GM19099 (cell line): ENCODE results near the gene PEPD.
A peak's percentile ranks its signal among the peaks of the same experiment; 100 is the strongest.

ENCODE experiments used
- POLR2A ChIP-seq: IDR thresholded peaks from 3 replicates; pipeline ENCODE4 v1.6.1; 2011; ENCODE audit warnings: low read depth; ENCODE audit not compliant: insufficient read length; ENCODE audit errors: extremely low read depth

The PEPD gene

DNA sequence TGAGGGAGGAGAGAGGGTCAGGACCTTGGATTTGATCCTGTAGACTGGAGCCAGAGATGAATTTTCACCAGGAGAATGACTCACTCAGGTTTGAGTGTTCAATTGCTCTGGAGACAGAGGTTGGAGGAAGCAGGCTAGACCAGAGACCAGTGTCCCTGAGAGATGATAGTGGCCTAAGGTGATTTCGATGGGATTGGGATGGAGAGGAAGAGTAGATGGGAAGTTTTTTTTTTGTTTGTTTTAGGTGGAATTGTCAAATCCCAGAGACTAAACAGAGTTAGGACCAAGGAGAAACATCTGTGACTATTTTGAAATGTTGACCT, 145.8 kb downstream of the PEPD start:
- no peak for TF ChIP-seq POLR2A

GRCh38 chr19:33375156-33375836, 146.3 kb downstream of the PEPD start:
- TF ChIP-seq POLR2A = no peak

DNA sequence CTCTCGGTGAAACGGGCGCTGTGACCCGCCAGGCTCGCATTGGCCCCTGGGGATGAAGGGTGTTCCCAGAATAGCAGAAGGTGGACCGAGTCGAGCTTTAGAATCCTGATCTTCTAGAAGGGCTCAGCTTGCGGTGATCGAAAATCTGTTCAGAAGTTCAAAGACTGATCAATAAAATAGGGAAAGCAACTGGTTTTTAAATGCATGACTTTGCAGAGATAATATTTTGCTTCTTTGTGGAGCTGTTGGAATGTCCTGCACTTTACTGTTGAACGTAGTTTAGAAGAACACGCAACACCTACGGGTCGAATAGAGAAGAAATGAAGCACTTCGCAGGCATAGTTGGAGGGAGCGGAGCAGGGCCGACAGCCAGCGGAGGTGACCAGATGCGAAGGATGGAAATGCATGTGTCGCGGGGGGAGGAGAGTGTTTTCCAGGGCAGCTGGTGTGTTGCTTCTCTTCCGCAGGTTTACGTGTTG, 147.3 kb downstream of the PEPD start:
- TF ChIP-seq POLR2A = no peak

GRCh38 chr19:33373453-33374235, 147.9 kb downstream of the PEPD start, which contains the start of gene CEBPG:
TSS of gene CEBPG (plus strand) at chr19:33373709. CDS start at chr19:33379240, 5,531 bp downstream.
- TF ChIP-seq POLR2A = peak; percentile 88

DNA sequence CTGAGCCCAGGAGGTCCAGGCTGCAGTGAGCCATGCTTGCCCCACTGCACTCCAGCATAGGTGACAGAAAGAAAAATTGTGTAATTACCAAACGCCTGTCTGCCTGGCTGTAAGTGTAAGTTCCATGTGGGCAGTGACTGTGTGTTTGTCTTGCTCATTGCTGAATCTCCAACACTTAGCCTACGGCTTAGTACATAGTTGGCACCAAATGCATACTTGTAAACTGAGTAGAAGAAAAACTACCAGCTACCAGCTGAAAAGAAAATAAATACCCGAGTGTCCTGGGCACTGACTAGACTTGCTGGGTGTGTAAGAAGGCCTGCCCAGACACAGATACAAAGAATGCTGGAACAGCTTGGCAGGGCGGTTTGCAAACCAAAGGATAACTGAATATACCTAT, 150.8 kb downstream of the PEPD start:
- no peak for TF ChIP-seq POLR2A

DNA sequence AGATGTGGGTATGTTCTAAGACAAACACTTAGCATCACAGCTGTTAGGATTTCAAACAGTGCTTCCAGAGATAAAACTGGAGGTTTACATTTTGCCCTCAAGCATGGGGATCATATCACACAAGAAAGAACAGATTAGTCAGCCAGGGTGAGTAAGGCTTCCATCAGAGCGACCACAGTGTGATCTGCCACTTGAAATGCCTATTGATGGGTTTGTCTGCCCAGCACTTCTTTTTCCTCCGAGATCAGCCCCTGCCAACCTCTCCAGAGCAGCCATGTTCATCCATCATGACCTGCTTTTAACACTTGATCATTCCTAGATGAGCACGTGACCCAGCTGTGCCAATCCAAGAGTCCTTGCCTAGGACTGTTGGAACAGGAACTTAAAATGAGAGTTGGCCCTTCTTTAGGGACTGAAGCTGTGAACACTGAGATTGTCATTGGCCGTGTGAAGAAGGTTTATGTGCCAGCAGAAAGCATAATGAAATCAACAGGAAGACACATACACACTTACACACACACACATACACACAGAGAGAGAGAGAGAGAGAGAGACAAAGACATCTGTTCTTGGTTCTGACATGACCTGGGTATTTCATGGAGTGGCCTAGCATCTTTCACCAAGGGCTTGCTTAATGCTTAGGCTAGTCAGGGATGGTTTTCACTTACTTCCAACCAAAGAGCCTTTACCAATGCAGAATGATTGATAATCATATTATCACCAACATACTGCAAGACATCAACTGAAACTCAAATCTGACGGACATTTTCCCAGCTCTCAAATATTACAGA, 153.3 kb downstream of the PEPD start:
- no peak for TF ChIP-seq POLR2A

DNA sequence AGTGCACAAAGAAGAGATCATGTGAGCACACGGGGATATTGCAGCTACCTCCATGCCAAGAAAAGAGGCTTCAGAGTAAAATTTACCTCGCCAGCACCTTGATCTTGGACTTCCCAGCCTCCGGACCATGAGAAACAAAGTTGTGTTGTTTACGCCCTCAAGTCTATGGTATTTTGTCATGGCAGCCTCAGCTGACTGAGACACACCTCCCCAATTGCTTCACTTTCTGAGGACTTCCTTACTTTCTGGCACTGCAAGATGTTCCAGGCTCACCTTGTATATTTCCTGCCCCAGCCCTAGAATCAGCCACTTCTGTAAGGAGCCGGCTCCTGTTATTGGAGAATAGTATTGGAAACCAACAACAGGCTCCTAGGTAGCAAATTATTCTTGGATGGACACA, 154.7 kb downstream of the PEPD start:
- TF ChIP-seq POLR2A = no peak

DNA sequence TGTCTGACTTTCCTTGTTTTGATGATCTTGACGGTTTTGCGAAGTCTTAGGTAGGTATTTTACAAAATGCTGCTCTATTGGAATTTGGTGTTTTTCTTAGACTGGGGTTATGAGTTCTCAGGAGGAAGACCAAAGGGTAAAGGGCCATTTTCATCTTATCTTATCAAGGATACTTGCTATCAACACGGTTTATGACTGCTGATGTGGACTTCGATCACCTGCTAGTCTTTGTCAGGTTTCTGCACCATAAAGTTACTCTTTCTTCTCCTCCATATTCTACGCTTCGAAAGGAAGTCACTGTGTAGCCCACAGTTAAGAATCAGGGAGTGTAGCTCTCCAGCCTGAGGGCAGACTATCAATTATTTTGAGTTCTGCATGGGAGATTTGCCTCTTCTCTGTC, 155.5 kb downstream of the PEPD start:
- no peak for TF ChIP-seq POLR2A

- no peak for TF ChIP-seq POLR2A
Measured at GRCh38 chr19:33365691-33366090, 155.9 kb downstream of the PEPD start.

DNA sequence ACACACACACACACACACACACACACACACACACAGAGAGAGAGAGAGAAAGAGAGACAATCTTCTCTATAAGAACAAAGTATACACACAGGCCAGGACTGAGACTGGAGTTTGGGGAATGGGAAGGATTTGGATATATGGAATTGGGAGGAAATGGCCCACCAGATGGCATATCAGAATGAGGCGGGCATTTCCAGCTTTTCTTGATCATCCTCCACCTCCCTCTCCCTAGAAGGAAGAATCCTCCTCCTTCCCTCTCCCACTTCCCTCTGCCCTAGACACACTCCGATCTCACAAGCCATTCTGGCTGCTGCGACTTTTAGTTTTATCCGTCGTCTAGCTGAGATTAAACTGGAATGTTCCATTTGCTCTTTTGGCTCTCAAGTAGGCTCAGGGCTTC, 158.1 kb downstream of the PEPD start:
- no peak for TF ChIP-seq POLR2A

GRCh38 chr19:33362508-33363228, 158.9 kb downstream of the PEPD start:
- no peak for TF ChIP-seq POLR2A

GRCh38 chr19:33359581-33359980, 162.0 kb downstream of the PEPD start:
- TF ChIP-seq POLR2A = no peak

DNA sequence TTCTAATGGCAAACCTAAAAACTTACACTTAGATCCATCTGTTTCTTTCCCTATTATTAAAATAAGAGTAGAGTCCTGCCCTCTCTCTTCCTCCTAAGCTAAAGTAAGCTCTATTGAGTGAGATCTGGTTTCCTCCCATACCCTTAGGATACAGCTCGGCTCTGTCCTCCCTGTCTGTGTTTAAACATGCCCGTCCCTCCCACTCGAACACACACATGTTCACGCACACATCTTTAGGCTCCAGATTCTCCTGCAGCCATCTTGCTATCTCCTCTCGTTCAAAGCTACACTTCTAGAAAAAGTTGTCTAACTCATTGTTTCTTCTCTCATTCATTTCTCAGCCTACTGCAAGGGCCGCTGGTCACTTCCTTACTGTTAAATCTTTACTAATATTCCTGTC, 163.2 kb downstream of the PEPD start:
- TF ChIP-seq POLR2A = no peak

DNA sequence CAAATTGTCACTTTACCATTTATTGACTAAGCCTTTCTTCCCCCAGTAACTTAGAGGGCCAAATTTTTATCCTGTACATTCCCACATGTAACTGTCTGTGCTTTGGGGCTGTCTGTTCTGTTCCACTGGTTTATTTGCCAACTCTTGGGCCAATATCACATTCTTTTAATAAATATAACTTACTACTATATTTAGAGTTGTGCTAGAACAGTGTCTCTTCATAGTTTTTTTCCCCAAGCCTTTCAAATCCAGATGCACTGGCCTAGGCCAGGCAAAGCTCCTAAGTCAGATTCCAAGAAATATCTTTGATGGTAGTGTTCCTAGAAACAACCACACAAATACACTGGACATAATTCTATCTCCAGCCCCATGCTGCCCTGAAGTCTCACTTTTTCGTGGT, 164.0 kb downstream of the PEPD start:
- TF ChIP-seq POLR2A = no peak

DNA sequence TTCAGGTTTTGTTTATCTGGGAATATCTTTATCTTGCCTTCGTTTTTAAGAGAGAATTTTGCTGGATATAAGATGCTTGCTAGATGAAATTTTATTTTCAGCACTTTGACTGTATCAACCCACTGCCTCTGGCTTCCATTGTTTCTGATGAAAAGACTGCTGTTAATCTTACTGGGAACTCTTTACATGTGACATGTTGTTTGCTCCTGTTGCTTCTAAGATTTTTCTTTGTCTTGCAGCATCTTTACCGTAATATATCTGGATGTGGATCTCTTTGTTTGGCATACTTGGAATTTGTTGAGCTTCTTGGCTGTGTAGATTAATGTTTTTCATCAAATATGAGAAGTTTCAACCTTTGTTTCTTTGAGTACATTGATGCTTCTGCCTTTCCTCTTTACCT, 166.1 kb downstream of the PEPD start:
- no peak for TF ChIP-seq POLR2A
